ENCODE measurements around the gene FAM228B. TPM values are rescaled to one million over a fixed set of nuclear protein-coding genes. Genes with fewer than 3 reads are reported as not detected.

FAM228B gene
- total and polyA plus RNA-seq, 9 of the 15 experiments (the other 6 are each of a cell fraction or from before 2014, with no cell fraction given), result 1.1 to 3.7 (median 2.6) TPM

GRCh38 chr2:24123922-24124580 is 782 bp downstream of the FAM228B start:
- WGBS (ENCODE audit: insufficient coverage, low coverage, missing lambda C conversion rate), result 12% methylated on average over 8 of the region's 9 CpGs
- no TSS peak for BruUV-seq (replicated peaks)
- POLR2A ChIA-PET, result interaction anchor here (0.6 to 2.8 kb wide), 5 partner anchors 11 to 247 kb away, joined by 3 to 13 read pairs (median 3); partner anchors contain the start of gene SF3B6
- TF ChIP-seq FOXK2 (conservative IDR thresholded peaks at IDR 0.05 in 1 of 2, IDR thresholded peaks at IDR 0.05 in 1 of 2; ENCODE audit: low read depth in 2 of 2), result 0 out of 4 replicates have a peak, but pooled peaks of 1 of the 2 experiments have one; percentile 15
- peak; percentile 23; the same call in 1 of the 2 replicates for TF ChIP-seq TFAP4 (CRISPR knock-in tag; IDR thresholded peaks at IDR 0.05; ENCODE audit: borderline replicate concordance)
- peak; percentile 58 for TF ChIP-seq MGA (IDR thresholded peaks at IDR 0.05)
- TF ChIP-seq POLR2AphosphoS2 (IDR thresholded peaks at IDR 0.05; ENCODE audit: low read length), result no peak
- TF ChIP-seq U2AF1 (optimal IDR thresholded peaks at IDR 0.05; ENCODE audit: low read depth, low read length), result no peak
- TF ChIP-seq E2F6 (IDR thresholded peaks at IDR 0.05; ENCODE audit: borderline replicate concordance in 1 of 2, extremely low read depth in 1 of 2, insufficient read depth in 1 of 2, insufficient read length in 1 of 2, low read depth in 1 of 2, low read length in 1 of 2, poor library complexity in 1 of 2, severe bottlenecking in 1 of 2), result peak in 1 of 2 experiments; percentile 9

More at GRCh38 chr2:24123922-24124580, 782 bp downstream of the FAM228B start:
- Histone ChIP-seq H3K4me3 (peak overlapping the region; percentile 67), H3K4me2 (ENCODE audit: insufficient read depth, low read length) (peak overlapping the region; percentile 93), H3K9ac (ENCODE audit: insufficient read depth in 1 of 2, low read depth in 2 of 2, low read length in 2 of 2) (peak overlapping the region; percentile 79 to 95), H3K27ac (ENCODE audit: extremely low read depth, low read depth, low read length) (peak overlapping the region; percentile 78), H3K9me1 (ENCODE audit: control insufficient read depth, insufficient read depth, low read length) (no peaks in the 10 kb centered on the region), H4K20me1 (replicated peaks; ENCODE audit: control insufficient read depth, insufficient read depth, low read length) (no peaks in the 10 kb centered on the region), H3K9me3 (replicated peaks; ENCODE audit: control insufficient read depth, insufficient read depth, low read depth, low read length) (no peaks in the 10 kb centered on the region), H3K36me3 (ENCODE audit: control insufficient read depth, insufficient read depth, low read length) (no peaks in the 10 kb centered on the region), H3K79me2 (ENCODE audit: control insufficient read depth, insufficient read depth, low read length) (peaks cover 6% of the 10 kb centered on the region; the same call in 1 of the 3 replicates), H2AFZ (ENCODE audit: low read depth, low read length) (peak overlapping the region; percentile 99), H3K4me1 (replicated peaks in 1 of 2; ENCODE audit: control insufficient read depth in 2 of 2, insufficient read depth in 2 of 2, low read length in 2 of 2) (peaks cover 3 to 11% of the 10 kb centered on the region in 2 experiments; a peak in 3 of 5 replicates), H3K27me3 (ENCODE audit: control insufficient read depth in 2 of 2, insufficient read depth in 2 of 2, low read length in 2 of 2) (no peaks in the 10 kb centered on the region)
- FAIRE-seq, result peak; percentile 32
- intact Hi-C loops (cut with micrococcal nuclease), result loop anchor here (2.0 kb wide), 1 partner anchor 39 kb away; the partner anchor contains the start of gene TP53I3
- DNase-seq (ENCODE audit: extremely low read depth in 1 of 4, low spot score in 3 of 4), result no peak
- CTCF ChIA-PET (ENCODE audit: low intra/inter-chr PET ratio), result no interaction called here
- in situ Hi-C loops (cut with MboI), result no loop called here
- ATAC-seq, result peak; percentile 18
